NCI-H2107 treated with DMSO at 0.1 percent for 48 hours (cell line): ENCODE measurements around the gene TMEM258.

ENCODE experiments used
- DNase-seq: peaks from one replicate; lab custom pipeline; 2025; ENCODE audit not compliant: unreplicated experiment; lab: John Stamatoyannopoulos, UW

Gene TMEM258

DNA sequence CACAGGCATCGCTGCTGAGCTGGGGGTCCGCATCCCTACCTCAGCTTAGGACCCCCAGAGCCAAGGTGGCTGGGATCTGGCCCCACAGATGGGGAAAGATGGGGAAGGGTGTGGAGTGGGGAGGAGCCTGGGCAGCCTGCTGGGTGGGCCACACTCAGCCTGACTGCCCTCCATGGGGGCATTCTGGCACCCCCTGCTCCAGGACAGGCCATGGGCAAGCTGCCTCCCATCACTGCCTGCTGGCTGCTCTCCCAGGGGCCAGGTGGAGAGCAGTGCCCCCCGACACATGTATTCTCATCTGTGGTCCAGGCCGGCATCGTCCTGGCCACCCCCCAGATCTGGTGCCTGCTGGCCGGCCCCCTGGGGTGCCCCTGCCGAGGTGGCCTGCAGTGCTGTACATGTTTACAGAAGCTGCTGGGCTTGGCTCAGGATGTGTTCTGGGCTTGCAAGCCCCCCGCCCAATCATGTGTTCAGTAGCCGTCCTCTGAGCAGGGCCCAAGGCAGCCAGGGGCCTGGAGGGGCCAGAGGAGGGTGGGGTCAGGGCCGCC is 47.7 kb downstream of the TMEM258 start:
- DNase-seq, result no peak

DNA sequence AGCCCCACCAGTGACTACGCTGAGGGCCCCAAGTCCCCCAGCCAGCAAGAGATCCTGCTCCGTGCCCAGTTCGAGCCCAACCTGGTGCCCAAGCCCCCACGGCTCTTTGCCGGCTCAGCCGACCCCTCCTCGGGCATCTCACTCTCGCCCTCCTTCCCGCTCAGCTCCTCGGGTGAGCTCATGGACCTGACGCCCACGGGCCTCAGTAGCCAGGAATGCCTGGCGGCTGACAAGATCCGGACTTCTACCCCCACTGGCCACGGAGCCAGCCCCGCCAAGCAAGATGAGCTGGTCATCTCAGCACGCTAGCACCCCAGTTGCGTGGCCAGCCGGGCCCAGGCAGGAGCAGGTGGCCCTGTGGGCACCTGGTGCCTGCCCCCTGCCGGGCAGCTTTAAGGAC is 48.2 kb downstream of the TMEM258 start:
- DNase-seq, result no peak

DNA sequence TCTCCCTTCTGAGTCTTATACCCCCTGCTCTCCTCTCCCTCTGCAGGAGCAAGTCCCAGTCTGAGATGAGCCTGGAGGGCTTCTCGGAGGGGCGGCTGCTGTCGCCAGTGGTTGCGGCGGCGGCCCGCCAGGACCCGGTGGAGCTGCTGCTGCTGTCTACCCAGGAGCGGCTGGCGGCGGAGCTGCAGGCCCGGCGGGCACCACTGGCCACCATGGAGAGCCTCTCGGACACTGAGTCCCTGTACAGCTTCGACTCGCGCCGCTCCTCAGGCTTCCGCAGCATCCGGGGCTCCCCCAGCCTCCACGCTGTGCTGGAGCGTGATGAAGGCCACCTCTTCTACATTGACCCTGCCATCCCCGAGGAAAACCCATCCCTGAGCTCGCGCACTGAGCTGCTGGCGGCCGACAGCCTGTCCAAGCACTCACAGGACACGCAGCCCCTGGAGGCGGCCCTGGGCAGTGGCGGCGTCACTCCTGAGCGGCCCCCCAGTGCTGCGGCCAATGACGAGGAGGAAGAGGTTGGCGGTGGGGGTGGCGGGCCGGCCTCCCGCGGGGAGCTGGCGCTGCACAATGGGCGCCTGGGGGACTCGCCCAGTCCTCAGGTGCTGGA is 48.8 kb downstream of the TMEM258 start:
- DNase-seq, result no peak

DNA sequence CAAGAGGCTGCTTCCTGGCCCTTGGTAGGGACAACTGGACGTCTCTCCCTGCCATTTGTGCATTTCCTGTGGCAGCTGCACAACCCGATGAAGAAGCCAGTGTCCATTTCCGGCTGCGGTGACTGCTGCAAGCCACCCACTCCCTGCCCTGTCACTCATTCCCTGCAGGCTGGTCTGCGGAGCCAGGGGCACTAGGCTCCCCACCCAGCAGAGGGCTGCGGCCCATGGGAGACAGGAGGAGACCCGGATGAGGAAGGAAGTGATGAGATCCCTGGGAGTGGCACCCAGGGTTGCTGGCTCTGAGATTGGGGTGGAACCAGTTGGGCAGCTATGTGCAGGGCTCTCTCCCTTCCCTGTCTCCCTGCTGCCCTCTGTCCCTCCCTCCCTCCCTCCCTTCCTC is 50.0 kb downstream of the TMEM258 start:
- DNase-seq, result no peak

DNA sequence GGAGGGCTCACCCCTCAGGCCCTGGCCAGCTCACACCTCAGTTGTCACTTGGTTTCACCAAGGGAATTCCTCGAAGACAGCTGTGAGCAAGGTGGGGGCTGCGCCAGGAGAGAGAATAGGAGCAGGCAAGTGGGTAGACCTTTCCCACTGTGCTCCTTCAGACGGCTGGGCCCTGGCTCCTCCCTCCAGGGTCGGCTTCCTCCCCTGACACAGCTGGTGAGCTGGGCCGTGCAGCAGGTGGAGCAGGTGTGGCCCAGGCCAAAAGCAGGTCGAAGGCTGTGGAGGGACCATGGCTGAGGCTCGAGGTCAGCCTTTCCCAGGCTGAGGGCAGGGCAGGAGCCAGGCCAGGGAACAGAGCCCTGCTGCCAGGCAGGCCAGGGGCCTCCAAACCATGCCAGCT is 52.4 kb downstream of the TMEM258 start:
- no peak for DNase-seq

DNA sequence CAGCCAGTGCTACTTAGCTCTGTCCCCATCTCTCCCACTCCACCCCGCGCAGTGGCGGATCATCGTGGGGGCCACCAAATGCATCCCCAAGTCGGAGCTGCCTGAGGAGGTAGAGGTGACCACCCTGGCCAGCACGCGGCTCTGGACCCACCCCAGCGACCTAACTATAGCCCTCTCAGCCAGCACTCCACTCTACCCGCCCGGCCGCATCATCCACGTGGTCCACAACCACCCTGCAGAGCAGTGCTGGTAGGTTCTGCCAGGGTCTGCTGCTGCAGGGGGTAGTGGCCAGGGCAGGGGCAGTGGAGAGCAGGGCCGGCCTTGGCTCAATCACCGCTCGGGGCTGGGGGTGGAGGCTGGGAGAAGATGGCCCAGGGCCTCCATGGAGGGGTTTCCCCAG is 53.0 kb downstream of the TMEM258 start:
- no peak for DNase-seq
